Ishikawa (cell line): ENCODE measurements around the gene CLDN6.
A peak's percentile ranks its signal among the peaks of the same experiment; 100 is the strongest.

Experiments
- CREB1 ChIP-seq: IDR thresholded peaks from 2 replicates; pipeline ENCODE4 v1.6.1; 2012; ENCODE audit warnings: low read depth
- EP300 ChIP-seq: IDR thresholded peaks from 2 replicates; pipeline ENCODE4 v1.6.1; 2012; ENCODE audit warnings: borderline replicate concordance
- FOXM1 ChIP-seq: IDR thresholded peaks from 2 replicates; pipeline ENCODE4 v1.6.1; 2012; ENCODE audit warnings: low read depth, borderline replicate concordance
- TEAD4 ChIP-seq: IDR thresholded peaks from 2 replicates; pipeline ENCODE4 v1.6.1; 2012

DNA sequence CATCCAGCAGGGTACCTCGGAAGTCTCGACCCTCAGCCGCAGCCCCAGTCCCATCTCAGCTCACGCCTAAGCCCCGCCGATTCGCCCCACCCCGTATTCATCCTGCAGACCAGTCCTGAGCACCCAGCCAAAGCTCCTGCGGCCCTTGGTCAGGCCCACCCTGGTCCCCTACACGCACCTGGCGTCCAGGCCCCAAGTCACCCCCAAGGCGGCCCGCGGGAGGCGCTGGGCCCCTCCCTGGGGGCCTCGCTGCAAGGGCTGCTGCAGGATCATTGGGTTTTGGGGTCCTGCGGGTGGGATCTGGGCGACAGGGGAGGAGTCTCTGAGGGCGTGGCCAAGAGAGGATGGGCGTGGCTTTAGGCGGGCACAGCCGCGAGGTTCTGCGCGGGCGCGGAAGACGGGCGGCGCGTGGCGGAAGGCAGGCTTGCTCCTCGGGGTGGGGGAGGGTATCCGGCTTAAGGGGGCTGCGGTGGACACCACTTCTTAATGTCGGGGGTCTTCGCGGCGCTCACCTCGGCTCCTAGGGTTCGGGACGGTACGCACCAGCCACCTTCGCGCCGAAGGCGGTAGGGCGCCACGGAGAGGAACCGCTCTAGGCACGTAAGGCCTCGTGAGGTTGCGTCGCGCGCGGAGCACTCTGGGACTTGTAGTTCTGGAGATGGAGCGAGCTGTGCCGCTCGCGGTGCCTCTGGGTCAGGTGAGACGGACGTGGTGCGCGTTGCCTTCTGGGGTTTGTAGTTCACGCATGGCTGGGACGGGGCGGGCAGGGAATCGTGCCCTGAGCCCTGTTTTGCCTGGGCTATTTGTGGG lies 5.9 kb upstream of the CLDN6 start, which contains the start of the genes HCFC1R1 and THOC6:
- TF ChIP-seq TEAD4 (peak; percentile 4), CREB1 (peak; percentile 79), EP300 (peak; percentile 59; the same call in 1 of the 2 replicates), FOXM1 (peak; percentile 33; the same call in 1 of the 2 replicates)
